NCI-H1105 (cell line): ENCODE measurements around the gene LSM4.

Source experiments
- DNase-seq: peaks from one replicate; lab custom pipeline; 2025; lab: John Stamatoyannopoulos, UW

LSM4 gene

GRCh38 chr19:18310966-18311365 lies 11.9 kb downstream of the LSM4 start:
- no peak for DNase-seq

DNA sequence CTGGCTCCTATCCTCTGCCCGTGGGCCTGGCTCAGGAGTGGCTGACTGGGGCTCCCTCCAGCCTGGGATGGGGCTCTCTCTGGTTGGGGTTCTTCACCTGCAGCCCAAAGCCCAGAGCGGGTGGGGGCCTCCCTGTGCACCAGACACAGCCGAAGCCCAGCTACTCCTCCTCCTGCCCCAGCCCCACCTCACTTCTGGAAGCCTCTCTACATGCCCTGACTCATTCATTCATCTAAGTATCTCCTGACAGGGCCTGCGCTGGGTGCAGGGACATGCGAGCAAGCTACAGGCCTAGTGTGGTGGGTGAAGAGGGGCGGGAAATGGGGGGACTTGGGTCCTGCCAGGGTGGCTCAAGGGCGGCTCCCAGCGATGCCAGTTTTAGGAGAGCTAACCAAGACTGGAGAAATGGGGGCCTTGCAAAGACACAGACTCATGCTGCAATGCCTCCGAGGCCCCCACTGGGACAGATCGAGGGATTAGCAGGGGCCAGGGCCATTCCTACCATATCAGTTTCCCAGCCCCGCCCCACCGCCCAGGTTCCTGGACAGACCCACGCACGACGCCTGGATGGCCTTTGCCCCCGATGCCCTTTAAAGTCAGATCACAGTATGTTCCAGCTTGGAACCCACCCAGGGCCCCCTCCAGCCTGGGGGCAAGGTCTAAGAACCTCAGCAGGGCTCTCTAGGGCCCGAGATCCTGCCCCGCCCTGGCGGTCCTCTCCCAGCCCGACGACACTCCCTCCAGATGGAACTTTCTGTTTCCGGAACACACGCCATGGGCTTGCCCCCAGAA lies 12.6 kb downstream of the LSM4 start:
- no peak for DNase-seq

DNA sequence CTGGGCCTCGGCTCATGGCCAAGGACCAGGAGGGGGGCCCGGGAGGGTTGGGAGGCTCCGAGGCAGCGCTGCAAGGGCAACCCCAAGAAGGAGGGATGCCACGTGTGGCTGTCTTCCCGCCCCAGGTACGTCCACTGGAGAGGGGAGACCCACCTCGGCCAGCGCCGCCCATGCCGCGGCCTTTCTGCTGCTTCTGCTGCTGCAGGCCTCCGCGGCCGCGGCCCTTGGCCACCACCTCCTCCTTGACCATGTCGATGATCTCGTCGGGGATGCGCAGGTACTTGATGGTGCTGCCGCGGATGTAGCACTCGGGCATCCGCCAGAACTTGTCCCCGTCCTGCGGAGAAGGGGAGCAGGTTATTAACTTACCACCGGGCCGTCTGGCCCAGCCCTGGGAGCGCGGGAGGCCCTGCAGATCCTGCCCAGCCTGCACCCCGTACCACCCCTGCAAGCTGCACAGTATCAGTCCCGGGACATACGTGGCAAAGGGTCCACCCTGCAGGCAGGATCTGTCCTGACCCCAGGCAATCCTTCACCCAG lies 13.3 kb downstream of the LSM4 start:
- DNase-seq = no peak

GRCh38 chr19:18308948-18309325 lies 13.9 kb downstream of the LSM4 start:
- no peak for DNase-seq

- no peak for DNase-seq
Measured at GRCh38 chr19:18308051-18308947, 14.6 kb downstream of the LSM4 start.

GRCh38 chr19:18307271-18307681 lies 15.6 kb downstream of the LSM4 start:
- no peak for DNase-seq

DNA sequence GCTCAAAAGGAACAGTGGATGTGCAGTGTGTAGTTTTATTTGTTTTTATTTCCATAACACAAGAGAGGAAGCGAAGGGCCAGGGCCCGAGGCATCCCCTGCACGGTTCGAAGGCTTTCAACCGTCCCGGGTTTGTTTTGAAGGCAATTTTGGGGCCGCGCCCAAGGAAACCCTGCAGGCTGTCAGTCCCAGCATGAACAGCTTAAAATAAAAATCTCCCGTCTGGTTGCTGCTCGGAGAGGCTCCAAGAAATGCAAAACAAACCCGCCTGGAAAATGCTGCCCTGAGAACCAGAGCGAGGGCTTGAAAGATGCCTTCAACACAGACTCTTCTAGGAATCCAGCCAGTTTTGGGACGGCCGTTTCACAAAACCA lies 16.0 kb downstream of the LSM4 start:
- DNase-seq = no peak

GRCh38 chr19:18306209-18306887 lies 16.5 kb downstream of the LSM4 start:
- no peak for DNase-seq

DNA sequence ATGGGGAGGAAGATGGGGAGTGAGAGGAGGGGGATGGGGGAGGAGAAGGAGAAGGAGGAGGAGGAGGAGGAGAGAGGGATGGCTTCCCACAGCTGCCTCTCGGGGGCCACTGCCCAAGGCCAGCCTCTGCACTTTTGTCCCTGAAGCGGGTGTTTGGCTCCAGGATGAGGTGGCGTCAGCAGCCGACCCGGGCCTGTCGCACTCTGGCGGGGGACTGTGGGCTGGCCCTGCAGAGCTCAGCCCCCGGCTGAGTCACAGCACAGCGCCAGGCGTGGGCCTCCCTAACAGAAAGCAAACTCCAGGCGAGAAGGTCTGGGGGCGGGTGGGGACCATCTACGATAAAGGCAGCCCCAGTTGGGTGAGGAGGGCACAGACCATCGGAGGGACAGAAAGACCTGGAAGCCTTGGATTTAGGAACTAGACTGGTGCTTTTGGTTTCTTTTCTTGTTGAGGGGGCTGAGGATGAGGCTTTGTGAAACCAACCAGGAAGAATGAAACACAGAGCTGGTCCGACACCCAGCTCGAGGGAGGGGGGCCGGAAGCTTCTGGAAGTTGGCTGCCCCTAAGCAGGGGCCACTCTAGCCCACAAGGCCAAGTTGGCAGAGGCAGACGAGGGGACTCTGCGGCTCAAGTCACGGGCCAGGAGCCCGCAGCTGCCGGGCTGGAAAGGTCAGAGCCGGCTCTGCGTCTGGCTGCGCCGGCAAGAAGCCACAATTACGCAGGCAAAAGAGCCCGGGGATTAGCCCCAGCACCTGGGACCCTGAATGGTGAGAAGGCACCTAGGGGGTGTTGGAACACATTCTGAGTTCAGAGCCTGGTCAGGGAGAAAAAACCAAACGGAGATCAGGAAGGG lies 18.2 kb downstream of the LSM4 start:
- no peak for DNase-seq

DNA sequence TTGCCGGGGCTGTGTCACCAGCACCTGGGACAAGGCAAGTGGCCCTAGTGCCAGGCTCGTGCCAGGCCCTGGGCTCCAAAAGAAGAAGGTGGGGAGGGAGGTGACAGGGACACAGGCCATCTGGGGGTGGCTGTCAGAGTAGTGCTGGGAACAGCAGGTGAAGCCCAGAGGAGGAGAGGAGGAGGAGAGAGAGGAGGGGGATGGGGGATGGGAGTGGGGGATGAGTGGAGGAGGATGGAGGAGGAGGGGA lies 18.7 kb downstream of the LSM4 start:
- DNase-seq = no peak

DNA sequence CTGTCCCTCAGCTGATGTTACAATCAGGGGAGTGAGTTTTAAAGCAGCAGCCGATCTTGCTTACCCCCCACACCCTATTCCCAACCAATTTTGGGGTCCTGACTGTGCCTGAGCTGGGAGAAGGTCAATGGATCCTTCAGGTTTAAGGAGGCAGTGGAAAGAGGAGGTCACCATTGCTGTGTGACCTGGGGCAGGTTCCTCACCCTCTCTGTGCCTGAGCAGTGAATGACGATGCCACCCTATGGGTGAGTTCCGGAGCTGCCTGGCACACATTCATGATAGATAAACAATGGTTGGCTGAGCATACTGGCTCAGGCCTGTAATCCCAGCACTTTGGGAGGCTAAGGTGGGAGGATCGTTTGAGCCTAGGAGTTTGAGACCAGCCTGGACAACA lies 21.2 kb downstream of the LSM4 start:
- no peak for DNase-seq

DNA sequence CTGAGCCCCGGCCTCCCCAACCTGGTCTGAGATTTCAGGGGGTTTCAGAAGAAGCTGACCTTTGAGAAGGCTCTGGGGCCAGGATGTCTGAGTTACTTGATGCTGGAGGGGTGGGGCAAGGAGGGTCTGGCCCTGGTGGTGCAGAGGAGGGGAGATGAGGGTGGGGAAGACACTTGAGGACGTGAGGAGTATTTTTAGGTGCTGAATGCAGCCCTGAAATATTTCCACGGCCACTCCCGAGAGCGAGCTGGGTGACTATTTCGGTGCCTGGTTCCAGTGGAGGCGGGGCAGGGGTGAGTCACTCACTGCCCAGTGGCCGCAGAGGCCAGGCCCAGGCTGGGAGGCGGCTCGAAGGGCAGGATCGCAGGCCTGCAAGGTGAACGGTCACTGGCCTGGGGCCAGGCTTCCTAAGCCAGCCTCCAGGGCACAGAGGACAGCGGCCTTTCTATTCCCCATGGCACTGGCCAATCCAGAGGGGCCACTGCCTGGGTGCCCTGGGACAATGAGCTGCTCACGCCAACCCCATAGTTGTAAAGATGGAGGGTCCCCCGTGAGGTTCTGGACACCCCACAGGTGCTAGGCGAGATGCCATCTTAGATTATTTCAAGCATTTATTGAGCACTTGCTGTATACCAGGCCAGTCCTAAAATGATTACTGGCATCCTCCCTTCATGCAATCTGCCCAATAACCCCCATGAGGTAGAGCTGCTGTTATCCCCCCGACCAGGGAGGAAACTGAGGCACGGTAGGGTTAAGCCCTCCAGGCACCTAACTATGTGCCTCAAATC lies 21.8 kb downstream of the LSM4 start:
- no peak for DNase-seq

- DNase-seq = no peak
Measured at GRCh38 chr19:18299654-18300053, 23.2 kb downstream of the LSM4 start.

DNA sequence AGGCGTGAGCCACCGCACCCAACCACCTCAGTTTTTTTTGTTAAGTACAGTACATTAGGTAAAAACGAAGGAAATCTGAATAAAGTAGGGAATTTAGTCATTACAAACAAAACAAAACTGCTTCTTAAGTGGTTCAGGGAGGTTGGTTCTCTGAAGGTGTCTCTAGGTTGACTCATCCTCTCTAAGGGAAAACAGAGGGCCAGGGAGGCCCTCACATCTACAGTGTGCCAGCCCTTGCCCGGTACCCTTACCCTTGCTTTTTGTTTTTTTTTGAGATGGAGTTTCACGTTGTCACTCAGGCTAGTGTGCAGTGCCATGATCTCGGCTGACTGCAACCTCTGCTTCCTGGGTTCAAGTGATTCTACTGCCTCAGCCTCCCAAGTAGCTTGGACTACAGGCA lies 24.3 kb downstream of the LSM4 start:
- no peak for DNase-seq

GRCh38 chr19:18297308-18297707 lies 25.6 kb downstream of the LSM4 start:
- no peak for DNase-seq

GRCh38 chr19:18295034-18295451 lies 27.8 kb downstream of the LSM4 start:
- DNase-seq = no peak

- DNase-seq = peak; percentile 14
Measured at GRCh38 chr19:18294467-18294864, 28.4 kb downstream of the LSM4 start.

DNA sequence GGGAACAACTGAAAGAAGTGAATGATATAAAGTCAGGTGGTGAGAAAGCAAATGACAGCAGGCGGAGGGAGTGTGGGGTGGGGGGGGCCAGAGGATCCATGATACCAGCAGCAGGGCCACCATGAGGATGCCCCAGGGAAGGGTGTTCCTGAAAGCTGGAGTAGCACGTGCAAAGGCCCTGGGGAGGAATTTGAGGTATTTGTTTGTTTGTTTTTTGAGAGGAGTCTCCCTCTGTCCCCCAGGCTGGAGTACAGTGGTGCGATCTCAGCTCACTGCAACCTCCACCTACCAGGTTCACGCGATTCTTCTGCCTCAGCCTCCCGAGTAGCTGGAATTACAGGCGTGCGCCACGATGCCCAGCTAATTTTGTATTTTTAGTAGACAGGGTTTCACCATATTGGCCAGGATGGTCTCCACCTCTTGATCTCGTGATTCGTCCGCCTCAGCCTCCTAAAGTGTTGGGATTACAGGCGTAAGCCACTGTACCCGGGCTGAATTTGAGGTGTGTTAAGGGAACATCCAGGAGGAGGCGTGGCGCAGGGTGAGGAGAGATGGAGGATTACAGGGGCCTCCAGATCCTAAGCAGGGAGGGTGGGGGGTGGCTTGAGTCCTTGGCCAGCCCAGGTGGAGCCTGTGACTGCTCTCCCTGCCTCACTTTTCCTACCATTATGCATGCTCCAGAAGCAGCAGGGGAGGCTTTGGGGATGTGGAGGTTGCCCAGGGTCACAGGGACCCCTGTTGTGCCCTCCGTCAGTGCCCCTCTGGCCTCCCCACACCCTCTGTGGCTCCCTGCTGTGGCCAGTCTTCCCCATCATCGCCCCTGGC lies 29.0 kb downstream of the LSM4 start:
- DNase-seq = no peak

GRCh38 chr19:18292810-18293641 lies 29.9 kb downstream of the LSM4 start:
- DNase-seq = peak; percentile 31
